GM12865 (cell line): ENCODE data around the gene ENTPD8.

Experiments
- DNase-seq: peaks from one replicate; pipeline ENCODE4 v3.0.0; 2010; ENCODE audit warnings: low read depth
- H3K4me3 ChIP-seq: 2 replicates; pipeline ENCODE4 v1.5.1; 2011; ENCODE audit warnings: mild to moderate bottlenecking, low read depth, low read length, control low read depth
- TF ChIP-seq, protein P1 (sequence below): IDR thresholded peaks from 2 replicates; pipeline ENCODE4 v1.5.1; 2011; ENCODE audit warnings: low read length, control low read depth, low read depth, inconsistent platforms; ENCODE audit not compliant: insufficient read depth; ENCODE audit errors: missing control alignments

The ENTPD8 gene

GRCh38 chr9:137457406-137458193 is 16.4 kb upstream of the ENTPD8 start:
- no peak for DNase-seq
- TF ChIP-seq, protein P1, sequence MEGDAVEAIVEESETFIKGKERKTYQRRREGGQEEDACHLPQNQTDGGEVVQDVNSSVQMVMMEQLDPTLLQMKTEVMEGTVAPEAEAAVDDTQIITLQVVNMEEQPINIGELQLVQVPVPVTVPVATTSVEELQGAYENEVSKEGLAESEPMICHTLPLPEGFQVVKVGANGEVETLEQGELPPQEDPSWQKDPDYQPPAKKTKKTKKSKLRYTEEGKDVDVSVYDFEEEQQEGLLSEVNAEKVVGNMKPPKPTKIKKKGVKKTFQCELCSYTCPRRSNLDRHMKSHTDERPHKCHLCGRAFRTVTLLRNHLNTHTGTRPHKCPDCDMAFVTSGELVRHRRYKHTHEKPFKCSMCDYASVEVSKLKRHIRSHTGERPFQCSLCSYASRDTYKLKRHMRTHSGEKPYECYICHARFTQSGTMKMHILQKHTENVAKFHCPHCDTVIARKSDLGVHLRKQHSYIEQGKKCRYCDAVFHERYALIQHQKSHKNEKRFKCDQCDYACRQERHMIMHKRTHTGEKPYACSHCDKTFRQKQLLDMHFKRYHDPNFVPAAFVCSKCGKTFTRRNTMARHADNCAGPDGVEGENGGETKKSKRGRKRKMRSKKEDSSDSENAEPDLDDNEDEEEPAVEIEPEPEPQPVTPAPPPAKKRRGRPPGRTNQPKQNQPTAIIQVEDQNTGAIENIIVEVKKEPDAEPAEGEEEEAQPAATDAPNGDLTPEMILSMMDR: no peak
- no peak overlapping the region for H3K4me3 ChIP-seq

DNA sequence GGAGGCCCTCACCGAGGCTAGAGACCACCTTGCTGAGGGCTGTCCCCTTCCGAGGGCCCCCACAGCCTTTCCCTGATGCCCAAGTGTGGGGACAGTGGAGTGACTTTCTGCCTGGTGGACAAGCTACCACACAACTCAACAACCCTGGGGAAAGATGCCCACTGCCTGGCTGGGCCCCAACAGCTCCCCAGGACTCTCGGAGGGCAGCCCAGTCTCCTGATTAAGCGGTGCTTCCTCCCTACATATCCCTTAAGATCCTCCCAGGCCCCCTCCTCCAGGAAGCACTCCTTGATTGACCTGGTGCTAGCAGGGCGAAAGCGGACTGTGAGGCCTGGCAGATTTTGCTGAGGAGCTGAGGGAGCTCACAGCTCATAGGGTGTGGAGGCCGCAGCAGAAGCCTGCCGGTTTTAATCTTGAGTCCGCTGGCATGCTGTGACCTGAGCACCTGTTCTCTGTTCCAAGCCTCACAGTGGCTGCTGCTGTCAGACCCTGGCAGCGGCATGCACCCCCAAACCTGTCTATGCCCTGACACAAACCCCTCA is 15.8 kb upstream of the ENTPD8 start:
- no peak overlapping the region for H3K4me3 ChIP-seq
- TF ChIP-seq, protein P1: no peak
- no peak for DNase-seq

- TF ChIP-seq, protein P1: no peak
- DNase-seq: no peak
- H3K4me3 ChIP-seq: no peak overlapping the region
Observed at GRCh38 chr9:137456061-137456863, 15.1 kb upstream of the ENTPD8 start.

- no peak overlapping the region for H3K4me3 ChIP-seq
- DNase-seq: no peak
- TF ChIP-seq, protein P1: no peak
Observed at GRCh38 chr9:137455359-137455991, 14.3 kb upstream of the ENTPD8 start.

GRCh38 chr9:137454597-137455358 is 13.6 kb upstream of the ENTPD8 start:
- no peak for DNase-seq
- TF ChIP-seq, protein P1: no peak
- H3K4me3 ChIP-seq: peak overlapping the region; percentile 42

- H3K4me3 ChIP-seq: peak overlapping the region; percentile 42
- DNase-seq: peak; percentile 63
- TF ChIP-seq, protein P1: no peak
Observed at GRCh38 chr9:137454145-137454596, 13.0 kb upstream of the ENTPD8 start.
